Ovary (tissue), 9 donors: ENCODE data around the gene SCLT1. TPM values are rescaled to one million over a fixed set of nuclear protein-coding genes. Genes with fewer than 3 reads are reported as not detected.

Experiments
- DNase-seq, 5 donors: peaks; one replicate each; pipeline ENCODE4 v3.0.0-alpha.2; 2019 to 2020
- H3K27ac ChIP-seq, 2 donors: fragments of 200-600 bp; one replicate each; pipeline versions ENCODE4 v1.5.1 to v1.8.0; 2019 to 2022
- H3K27me3 ChIP-seq: fragments of 200-600 bp; one replicate; pipeline ENCODE4 v1.8.0; 2022
- H3K36me3 ChIP-seq: fragments of 200-600 bp; sonication (generic); one replicate; pipeline ENCODE4 v1.5.1; 2019
- H3K4me1 ChIP-seq: one replicate; pipeline ENCODE4 v1.8.1; 2013; ENCODE audit warnings: mild to moderate bottlenecking, moderate library complexity; ENCODE audit not compliant: insufficient read depth
- H3K4me3 ChIP-seq: fragments of 200-600 bp; sonication (generic); one replicate; pipeline ENCODE4 v1.5.1; 2017
- H3K9me3 ChIP-seq, 2 donors: fragments of 200-600 bp in 1 of 2; sonication (generic) in 1 of 2; one replicate each; pipeline versions ENCODE4 v1.5.1 to v1.8.1; 2013 to 2019; ENCODE audit warnings: mild to moderate bottlenecking in 1 of 2, moderate library complexity in 1 of 2
- EP300 ChIP-seq: sonication (generic); formaldehyde crosslinking; IDR thresholded peaks from one replicate; pipeline ENCODE4 v1.6.1; 2017; ENCODE audit warnings: antibody characterized with exemption
- POLR2A ChIP-seq: fragments of 450-650 bp; IDR thresholded peaks from one replicate; pipeline ENCODE4 v1.6.1; 2017; ENCODE audit warnings: antibody characterized with exemption, mild to moderate bottlenecking, moderate library complexity
- WGBS, 3 donors: extraction: QIAGEN DNeasy Blood & Tissue Kit in 1 of 3; methylation state at CpG; one replicate each; pipeline versions ENCODE4 v1.1.5 to v1.1.7; 2013 to 2017; 5-methylcytosine and 5-hydroxymethylcytosine counted together
- intact Hi-C, 4 donors: fragments of 100-400 bp; cut with DNase I; formaldehyde crosslinking; loops; one replicate each; pipeline versions ENCODE4 v1.11.0 to v1.15.1; 2022 to 2023
- polyA plus RNA-seq, 2 donors: library from polyadenylated mRNA; stranded (reverse); fragments of 200-250 nt in 1 of 2; fragments of 350-450 nt in 1 of 2; fragmentation: Illumina TruSeq in 1 of 2; extraction: RNeasy Lipid Tissue Mini Kit (QIAGEN cat#74804) in 1 of 2; gene quantifications; one replicate each; pipeline ENCODE4 v1.2.3, GENCODE V29; 2013 to 2014
- total RNA-seq, 7 donors: library from RNA; depleted of rRNA in 2 of 7; stranded (reverse); fragments of >200 nt in 2 of 7; fragmentation: NEBNext Ultra II Directional in 3 of 7; extraction: Animal tissue kit (Norgen Biotek cat#: 25700) in 3 of 7; gene quantifications; one replicate each; pipeline versions ENCODE4 v1.1.0 to v1.2.4, GENCODE V29; 2016 to 2023
- TF ChIP-seq, protein P1 (sequence below), 3 donors: fragments of 450-650 bp in 2 of 3; fragments of 200-600 bp in 1 of 3; IDR thresholded peaks; one replicate each; pipeline versions ENCODE4 v1.5.1 to v1.8.0; 2016 to 2022; ENCODE audit warnings: antibody characterized with exemption in 3 of 3, mild to moderate bottlenecking in 1 of 3
- donor health status: DM: no; HTN: no; CAD: no; lungs with moderate emphysema.
- donor health status: DM: no; HTN: no; CAD: no.
- donor health status: Bipolar disorder and iron deficiency.
- donor health status: DM: yes; HTN: yes; CAD: no.
- donor health status: DM: no; HTN: no; CAD: no.
- donor health status: DM: yes; HTN: yes; CAD: no.

The SCLT1 gene
- total and polyA plus RNA-seq, 9 donors = 4.5 to 24.0 (median 15.3) TPM

DNA sequence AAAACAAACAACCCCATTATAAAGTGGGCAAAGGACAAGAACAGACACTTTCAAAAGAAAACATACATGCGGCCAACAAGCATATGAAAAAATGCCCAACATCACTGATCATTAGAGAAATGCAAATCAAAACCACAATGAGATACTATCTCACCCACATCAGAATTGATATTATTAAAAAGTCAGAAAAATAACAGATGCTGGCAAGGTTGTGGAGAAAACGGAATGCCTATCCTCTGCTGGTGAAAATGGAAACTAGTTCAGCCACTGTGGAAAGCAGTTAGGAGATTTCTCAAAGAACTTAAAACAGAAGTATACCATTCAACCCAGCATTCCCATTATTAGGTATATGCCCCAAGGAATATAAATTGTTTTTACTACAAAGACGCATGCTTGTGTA lies 171.4 kb downstream of the SCLT1 start:
- H3K27me3 ChIP-seq = no peaks in the 10 kb centered on the region
- H3K27ac ChIP-seq = no peak overlapping the region
- no peaks in the 10 kb centered on the region for H3K9me3 ChIP-seq
- intact Hi-C loops = no loop called here
- TF ChIP-seq, protein P1, sequence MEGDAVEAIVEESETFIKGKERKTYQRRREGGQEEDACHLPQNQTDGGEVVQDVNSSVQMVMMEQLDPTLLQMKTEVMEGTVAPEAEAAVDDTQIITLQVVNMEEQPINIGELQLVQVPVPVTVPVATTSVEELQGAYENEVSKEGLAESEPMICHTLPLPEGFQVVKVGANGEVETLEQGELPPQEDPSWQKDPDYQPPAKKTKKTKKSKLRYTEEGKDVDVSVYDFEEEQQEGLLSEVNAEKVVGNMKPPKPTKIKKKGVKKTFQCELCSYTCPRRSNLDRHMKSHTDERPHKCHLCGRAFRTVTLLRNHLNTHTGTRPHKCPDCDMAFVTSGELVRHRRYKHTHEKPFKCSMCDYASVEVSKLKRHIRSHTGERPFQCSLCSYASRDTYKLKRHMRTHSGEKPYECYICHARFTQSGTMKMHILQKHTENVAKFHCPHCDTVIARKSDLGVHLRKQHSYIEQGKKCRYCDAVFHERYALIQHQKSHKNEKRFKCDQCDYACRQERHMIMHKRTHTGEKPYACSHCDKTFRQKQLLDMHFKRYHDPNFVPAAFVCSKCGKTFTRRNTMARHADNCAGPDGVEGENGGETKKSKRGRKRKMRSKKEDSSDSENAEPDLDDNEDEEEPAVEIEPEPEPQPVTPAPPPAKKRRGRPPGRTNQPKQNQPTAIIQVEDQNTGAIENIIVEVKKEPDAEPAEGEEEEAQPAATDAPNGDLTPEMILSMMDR (IDR thresholded peaks at IDR 0.05) = no peak
- TF ChIP-seq POLR2A (no peak), EP300 (no peak)
- 75 to 97% (median 95%) methylated on average over 3 of the region's 3 CpGs for WGBS, 3 donors
- H3K36me3 ChIP-seq = no peaks in the 10 kb centered on the region
- no peak for DNase-seq
- H3K4me1 ChIP-seq = no peaks in the 10 kb centered on the region
- no peak overlapping the region for H3K4me3 ChIP-seq

GRCh38 chr4:128917781-128918180 lies 175.6 kb downstream of the SCLT1 start:
- Histone ChIP-seq H3K36me3 (no peaks in the 10 kb centered on the region), H3K4me1 (no peaks in the 10 kb centered on the region), H3K9me3 (no peaks in the 10 kb centered on the region), H3K4me3 (no peak overlapping the region), H3K27ac (no peak overlapping the region), H3K27me3 (no peaks in the 10 kb centered on the region)
- DNase-seq = no peak
- 75 to 81% (median 79%) methylated on average over 2 of the region's 2 CpGs for WGBS, 3 donors
- TF ChIP-seq POLR2A (no peak), EP300 (no peak)
- TF ChIP-seq, protein P1 (IDR thresholded peaks at IDR 0.05) = no peak
- intact Hi-C loops = loop anchor here in 1 of 4 donors (10.0 kb wide), 1 partner anchor 1823 kb away; no protein-coding TSS in a partner anchor

- 91 to 94% (median 94%) methylated on average over 6 of the region's 6 CpGs for WGBS, 3 donors
- Histone ChIP-seq H3K4me1 (no peaks in the 10 kb centered on the region), H3K4me3 (no peak overlapping the region), H3K9me3 (no peaks in the 10 kb centered on the region), H3K27ac (no peak overlapping the region), H3K36me3 (no peaks in the 10 kb centered on the region), H3K27me3 (no peaks in the 10 kb centered on the region)
- no peak for DNase-seq
- TF ChIP-seq, protein P1 (IDR thresholded peaks at IDR 0.05) = no peak
- TF ChIP-seq POLR2A (no peak), EP300 (no peak)
- intact Hi-C loops = loop anchor here in 1 of 4 donors (10.0 kb wide), 1 partner anchor 1822 kb away; no protein-coding TSS in a partner anchor
Observed at GRCh38 chr4:128916832-128917231, 176.5 kb downstream of the SCLT1 start.

DNA sequence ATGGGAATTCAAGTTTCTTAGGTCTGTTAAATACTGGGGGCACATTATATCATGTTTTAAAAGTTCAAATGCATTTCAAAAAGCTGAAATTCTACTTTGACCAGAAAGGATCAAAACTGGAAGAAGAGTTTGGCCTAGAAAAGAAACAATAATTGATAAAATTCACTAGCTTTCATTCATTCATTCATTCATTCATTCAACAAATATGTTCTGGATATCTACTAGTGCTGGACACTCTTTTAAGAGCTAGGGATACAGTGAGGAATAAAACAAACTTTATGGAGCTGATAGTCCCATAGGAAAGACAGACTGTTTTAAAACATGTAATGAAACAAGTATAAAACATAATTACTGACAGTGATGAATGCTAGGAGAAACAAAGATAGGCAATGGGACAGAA lies 177.8 kb downstream of the SCLT1 start:
- Histone ChIP-seq H3K4me3 (no peak overlapping the region), H3K36me3 (no peaks in the 10 kb centered on the region), H3K9me3 (no peaks in the 10 kb centered on the region), H3K4me1 (no peaks in the 10 kb centered on the region), H3K27me3 (no peaks in the 10 kb centered on the region), H3K27ac (no peak overlapping the region)
- TF ChIP-seq, protein P1 (IDR thresholded peaks at IDR 0.05) = no peak
- TF ChIP-seq POLR2A = no peak
- TF ChIP-seq EP300 = no peak
- no peak for DNase-seq
- intact Hi-C loops = loop anchor here in 1 of 4 donors (10.0 kb wide), 1 partner anchor 1821 kb away; no protein-coding TSS in a partner anchor
